NCI-H1930 (cell line): ENCODE measurements around the gene OR2G6.
"Not testable (repeated sequence)": the region's sequence is repeated elsewhere in the genome, so short reads cannot be mapped to it uniquely, and the experiment has no call there.

Experiments
- DNase-seq, 2 experiments: peaks; one replicate each; lab custom pipeline; 2025; lab: John Stamatoyannopoulos, UW

The OR2G6 gene

GRCh38 chr1:248574657-248575056, 66.8 kb downstream of the OR2G6 start, which contains the start of gene OR2T34:
Gene OR2T34 (minus strand): TSS chr1:248574757. CDS start chr1:248574757, 0 bp downstream.
- DNase-seq: not testable (repeated sequence)

- DNase-seq: no peak
These were observed 68.5 kb downstream of the OR2G6 start for GRCh38 chr1:248576260-248576980.
